GM12872 (cell line): Measurements from ENCODE around the gene COX10.
A peak's percentile ranks its signal among the peaks of the same experiment; 100 is the strongest.

ENCODE experiments used
- TF ChIP-seq, protein P1 (sequence below): IDR thresholded peaks from 3 replicates; pipeline ENCODE4 v1.5.1; 2011; ENCODE audit warnings: low read depth, mild to moderate bottlenecking, low read length, moderate library complexity; ENCODE audit not compliant: insufficient read depth

The COX10 gene

DNA sequence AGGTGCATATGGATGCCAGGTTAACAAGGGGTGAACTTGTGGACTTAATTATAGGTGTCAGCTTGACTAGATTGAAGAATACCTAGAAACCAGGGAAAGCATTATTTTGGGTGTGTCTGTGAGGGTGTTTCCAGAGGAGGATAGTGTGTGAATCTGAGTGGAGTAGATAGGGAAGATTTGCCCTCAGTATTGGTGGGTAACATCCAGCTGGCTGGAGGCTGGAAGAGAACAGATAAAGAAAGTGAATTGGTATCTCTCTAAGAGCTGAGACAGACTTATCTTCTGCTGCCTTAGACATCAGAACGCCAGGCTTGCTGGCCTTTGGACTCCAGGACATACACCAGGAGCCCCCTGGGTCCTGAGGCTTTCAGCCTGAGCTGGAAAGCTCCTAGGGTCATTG is 92.1 kb downstream of the COX10 start:
- TF ChIP-seq, protein P1, sequence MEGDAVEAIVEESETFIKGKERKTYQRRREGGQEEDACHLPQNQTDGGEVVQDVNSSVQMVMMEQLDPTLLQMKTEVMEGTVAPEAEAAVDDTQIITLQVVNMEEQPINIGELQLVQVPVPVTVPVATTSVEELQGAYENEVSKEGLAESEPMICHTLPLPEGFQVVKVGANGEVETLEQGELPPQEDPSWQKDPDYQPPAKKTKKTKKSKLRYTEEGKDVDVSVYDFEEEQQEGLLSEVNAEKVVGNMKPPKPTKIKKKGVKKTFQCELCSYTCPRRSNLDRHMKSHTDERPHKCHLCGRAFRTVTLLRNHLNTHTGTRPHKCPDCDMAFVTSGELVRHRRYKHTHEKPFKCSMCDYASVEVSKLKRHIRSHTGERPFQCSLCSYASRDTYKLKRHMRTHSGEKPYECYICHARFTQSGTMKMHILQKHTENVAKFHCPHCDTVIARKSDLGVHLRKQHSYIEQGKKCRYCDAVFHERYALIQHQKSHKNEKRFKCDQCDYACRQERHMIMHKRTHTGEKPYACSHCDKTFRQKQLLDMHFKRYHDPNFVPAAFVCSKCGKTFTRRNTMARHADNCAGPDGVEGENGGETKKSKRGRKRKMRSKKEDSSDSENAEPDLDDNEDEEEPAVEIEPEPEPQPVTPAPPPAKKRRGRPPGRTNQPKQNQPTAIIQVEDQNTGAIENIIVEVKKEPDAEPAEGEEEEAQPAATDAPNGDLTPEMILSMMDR, result no peak

DNA sequence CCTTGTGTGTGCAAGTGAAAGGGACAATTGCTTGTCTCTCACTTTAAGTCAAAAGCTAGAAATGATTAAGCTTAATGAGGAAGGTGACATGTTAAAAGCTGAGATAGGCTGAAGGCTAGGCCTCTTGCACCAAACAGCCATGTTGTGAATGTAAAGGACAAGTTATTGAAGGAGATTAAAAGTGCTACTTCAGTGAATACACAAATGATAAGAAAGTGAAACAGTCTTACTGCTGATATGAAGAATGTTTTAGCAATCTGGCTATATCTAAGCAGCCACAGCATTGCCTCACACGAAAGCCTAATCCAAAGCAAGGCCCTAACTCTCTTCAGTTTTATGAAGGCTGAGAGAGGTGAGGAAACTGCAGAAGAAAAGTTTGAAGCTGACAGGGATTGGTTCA is 96.3 kb downstream of the COX10 start:
- TF ChIP-seq, protein P1, result no peak

DNA sequence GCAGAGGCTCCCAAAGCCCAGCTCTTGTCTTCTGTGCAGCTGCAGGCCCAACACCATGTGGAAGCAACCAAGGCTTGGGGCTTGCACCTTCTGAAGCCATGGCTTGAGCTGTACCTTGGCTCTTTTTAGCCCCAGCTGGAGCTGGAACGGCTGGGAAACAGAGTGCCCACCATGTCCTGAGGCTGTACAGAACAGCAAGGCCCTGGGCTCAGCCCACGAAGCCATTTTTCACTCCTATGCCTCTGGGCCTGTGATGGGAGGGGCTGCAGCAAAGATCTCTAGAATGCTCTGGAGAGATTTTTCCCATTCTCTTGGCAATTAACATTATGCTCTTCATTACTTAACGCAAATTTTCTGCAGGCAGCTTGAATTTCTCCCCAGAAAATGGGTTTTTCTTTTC is 99.3 kb downstream of the COX10 start:
- TF ChIP-seq, protein P1, result no peak

DNA sequence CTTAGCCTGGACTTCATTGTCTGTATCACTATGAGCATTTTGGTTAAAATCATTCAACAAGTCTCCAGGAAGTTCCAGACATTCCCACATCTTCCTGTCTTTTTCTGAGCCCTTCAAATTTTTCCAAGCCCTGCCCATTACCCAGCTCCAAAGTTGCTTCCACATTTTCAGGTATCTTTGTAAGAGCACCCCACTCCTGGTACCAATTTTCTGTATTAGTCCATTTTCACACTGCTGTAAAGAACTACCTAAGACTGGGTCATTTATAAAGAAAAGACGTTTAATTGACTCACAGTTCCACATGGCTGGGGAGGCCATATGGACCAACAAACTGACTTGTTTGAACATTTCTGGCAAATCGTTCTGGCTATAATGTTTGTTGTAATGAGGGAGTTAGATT is 100.0 kb downstream of the COX10 start:
- TF ChIP-seq, protein P1, result no peak

DNA sequence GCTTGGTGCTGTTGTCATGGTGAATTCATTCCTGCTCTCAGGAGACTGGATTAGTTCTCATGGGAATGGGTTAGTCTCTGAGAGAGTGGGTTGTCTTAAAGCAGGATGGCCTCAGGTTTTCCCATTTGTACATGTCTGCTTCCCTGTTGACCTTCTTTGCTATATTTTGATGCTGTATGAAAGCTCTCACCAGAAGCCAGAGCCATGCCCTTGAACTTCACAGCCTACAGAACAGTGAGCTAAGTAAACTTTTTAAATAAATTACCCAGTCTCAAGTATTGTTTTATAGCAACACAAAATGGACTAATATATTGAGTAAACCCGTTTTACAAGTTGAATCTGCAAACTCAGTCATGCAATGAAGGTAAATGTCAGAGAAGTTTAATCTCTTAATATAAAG is 100.6 kb downstream of the COX10 start:
- TF ChIP-seq, protein P1, result no peak

DNA sequence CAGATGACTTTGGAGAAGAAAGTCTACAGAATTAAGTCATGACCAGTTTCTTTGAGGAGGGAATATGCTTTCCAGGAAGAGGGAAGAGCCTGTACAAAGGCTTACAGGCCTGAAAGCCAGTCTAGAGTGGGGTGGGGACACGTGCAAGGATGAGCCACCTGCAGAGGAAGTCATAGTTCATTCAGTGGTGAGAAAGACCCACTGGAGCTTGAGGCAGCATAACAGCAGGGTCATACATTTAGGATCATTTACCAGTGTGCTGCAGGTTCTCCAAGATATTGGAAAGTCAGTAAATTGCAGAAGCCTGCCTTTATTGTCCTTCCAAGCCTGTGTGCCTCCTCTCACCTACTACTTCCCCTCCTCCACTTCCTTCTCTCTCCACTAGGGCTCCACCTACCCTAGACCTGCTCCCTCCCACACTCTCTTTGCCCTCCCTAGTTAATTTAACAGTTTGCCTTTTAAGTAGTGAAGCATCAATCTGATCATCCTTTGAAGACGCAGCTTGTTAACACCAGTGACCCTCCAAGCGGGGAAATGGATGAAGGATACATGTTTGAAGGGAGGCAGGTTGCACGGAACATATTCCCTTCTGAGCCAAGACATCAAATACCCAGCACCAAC is 127.2 kb downstream of the COX10 start:
- TF ChIP-seq, protein P1, result peak; percentile 44; the same call in 1 of the 3 replicates

DNA sequence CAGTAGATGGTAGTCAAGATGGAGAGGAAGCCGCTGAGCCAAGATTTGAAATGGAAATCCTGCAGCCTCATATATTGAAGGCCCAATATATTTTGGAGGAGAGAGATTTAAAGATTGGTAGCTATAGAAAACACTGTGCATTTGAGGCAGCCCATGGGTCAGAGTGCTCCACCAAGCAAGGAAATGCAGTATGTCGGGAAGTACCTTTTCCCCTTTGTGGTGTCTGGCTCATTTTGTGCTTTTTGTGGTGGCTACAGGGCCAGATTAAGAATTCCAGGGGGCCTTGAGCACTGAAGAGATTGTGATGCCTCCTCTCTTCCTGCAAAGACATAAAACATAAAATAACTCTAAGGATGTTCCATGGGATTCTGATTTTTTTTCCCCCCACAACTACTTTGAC is 127.8 kb downstream of the COX10 start:
- TF ChIP-seq, protein P1, result no peak

DNA sequence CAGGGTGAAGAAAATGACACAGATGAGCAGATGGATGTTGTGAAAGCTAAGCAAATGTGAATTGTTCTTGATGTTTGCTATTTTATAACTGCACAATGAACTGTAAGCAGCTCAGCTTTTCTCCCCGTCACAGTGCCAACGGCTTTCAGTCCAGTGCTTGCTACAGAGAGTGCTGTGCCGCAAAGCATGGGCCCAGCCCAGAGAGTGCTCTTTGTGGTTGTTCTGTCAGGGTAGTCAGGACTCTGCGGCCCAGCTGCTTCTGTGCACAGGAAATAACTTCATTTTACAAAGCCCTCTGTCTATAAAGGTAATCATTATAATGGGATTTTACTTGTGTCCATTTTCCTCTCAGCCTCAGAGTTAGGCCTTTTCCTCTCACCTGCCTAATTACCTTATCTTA is 128.3 kb downstream of the COX10 start:
- TF ChIP-seq, protein P1, result no peak
